ENCODE measurements around the gene SYVN1. TPM values are rescaled to one million over a fixed set of nuclear protein-coding genes. Genes with fewer than 3 reads are reported as not detected.

SYVN1 gene
- total RNA-seq, 1 experiment from 2014 or later: 45.9 TPM

DNA sequence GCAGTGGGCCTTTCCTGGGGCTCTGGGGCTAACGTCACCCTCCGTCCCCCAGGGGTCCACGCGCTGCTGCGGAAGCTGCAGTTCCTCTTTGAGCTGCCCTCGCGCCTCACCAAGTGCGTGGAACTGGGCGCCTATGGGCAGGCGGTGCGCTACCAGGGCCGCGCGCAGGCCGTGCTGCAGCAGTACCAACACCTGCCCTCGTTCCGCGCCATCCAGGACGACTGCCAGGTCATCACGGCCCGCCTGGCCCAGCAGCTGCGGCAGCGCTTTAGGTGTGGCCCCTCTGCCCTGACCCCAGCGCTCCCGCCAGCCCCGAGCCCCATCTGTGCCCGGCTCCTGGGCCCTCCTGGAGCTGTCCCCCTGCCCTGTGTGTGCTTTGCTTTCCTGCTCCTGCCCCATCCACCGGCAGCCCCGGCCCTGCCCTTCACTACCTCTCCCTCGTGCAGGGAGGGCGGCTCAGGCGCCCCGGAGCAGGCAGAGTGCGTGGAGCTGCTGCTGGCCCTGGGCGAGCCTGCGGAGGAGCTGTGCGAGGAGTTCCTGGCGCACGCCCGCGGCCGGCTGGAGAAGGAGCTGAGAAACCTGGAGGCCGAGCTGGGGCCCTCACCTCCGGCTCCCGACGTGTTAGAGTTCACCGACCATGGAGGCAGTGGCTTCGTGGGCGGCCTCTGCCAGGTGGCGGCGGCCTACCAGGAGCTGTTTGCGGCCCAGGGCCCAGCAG is 26.4 kb downstream of the SYVN1 start:
- BruUV-seq (replicated peaks): no TSS peak
- no peaks in the 10 kb centered on the region for H3K9me3 ChIP-seq (ENCODE audit: control insufficient read depth in 1 of 2, insufficient read depth in 1 of 2, low read depth in 1 of 2, low read length in 2 of 2)
- DNase-seq (ENCODE audit: low read depth, low spot score) (no peak), ATAC-seq (no peak)
- H2AFZ ChIP-seq (ENCODE audit: low read depth, low read length, poor library complexity, severe bottlenecking): no peak overlapping the region
- peaks cover 11 to 24% of the 10 kb centered on the region in 2 experiments for H3K4me1 ChIP-seq (ENCODE audit: control insufficient read depth in 1 of 2, insufficient read depth in 2 of 2, low read length in 2 of 2)
- ChIA-PET CTCF (interaction anchor here (1.0 to 1.3 kb wide), 2 partner anchors 11 to 14 kb away, joined by 3 read pairs; partner anchors contain the start of genes FAU and MRPL49), POLR2A (no interaction called here), RAD21 (ENCODE audit: low non-redundant PET in 1 of 2, low total read pairs in 2 of 2, uncharacterized antibody in 2 of 2, unreplicated experiment in 2 of 2) (no interaction called here)
- H3K27ac ChIP-seq (ENCODE audit: low read depth, low read length): no peak overlapping the region
- no peaks in the 10 kb centered on the region for H4K20me1 ChIP-seq (ENCODE audit: insufficient read depth)
- H3K79me2 ChIP-seq (ENCODE audit: insufficient read depth, low read length): peaks cover 12% of the 10 kb centered on the region; the same call in 1 of the 2 replicates
- H3K36me3 ChIP-seq (ENCODE audit: control insufficient read depth in 1 of 2, insufficient read depth in 2 of 2, low read length in 2 of 2): no peaks in the 10 kb centered on the region
- TF ChIP-seq ZNF274 (IDR thresholded peaks at IDR 0.05; ENCODE audit: low read depth, low read length) (no peak), JUND (IDR thresholded peaks at IDR 0.05) (no peak), EZH2 (IDR thresholded peaks at IDR 0.05) (no peak), TCF7L2 (IDR thresholded peaks at IDR 0.05; ENCODE audit: borderline replicate concordance, extremely low read depth, insufficient read depth, insufficient read length) (no peak)
- TF ChIP-seq, protein P1, sequence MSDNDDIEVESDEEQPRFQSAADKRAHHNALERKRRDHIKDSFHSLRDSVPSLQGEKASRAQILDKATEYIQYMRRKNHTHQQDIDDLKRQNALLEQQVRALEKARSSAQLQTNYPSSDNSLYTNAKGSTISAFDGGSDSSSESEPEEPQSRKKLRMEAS (IDR thresholded peaks at IDR 0.05): no peak
- H3K4me3 ChIP-seq (replicated peaks in 1 of 2; ENCODE audit: low read depth in 1 of 2, low read length in 2 of 2): no peak overlapping the region
- intact Hi-C loops (cut with micrococcal nuclease): no loop called here
- H3K9me2 ChIP-seq (ENCODE audit: insufficient read depth): no peaks in the 10 kb centered on the region
- H3K27me3 ChIP-seq (ENCODE audit: insufficient read depth, low read length): no peaks in the 10 kb centered on the region
- H3K9ac ChIP-seq (ENCODE audit: low read length): no peak overlapping the region
- no peak overlapping the region for H3K4me2 ChIP-seq (ENCODE audit: low read length)

DNA sequence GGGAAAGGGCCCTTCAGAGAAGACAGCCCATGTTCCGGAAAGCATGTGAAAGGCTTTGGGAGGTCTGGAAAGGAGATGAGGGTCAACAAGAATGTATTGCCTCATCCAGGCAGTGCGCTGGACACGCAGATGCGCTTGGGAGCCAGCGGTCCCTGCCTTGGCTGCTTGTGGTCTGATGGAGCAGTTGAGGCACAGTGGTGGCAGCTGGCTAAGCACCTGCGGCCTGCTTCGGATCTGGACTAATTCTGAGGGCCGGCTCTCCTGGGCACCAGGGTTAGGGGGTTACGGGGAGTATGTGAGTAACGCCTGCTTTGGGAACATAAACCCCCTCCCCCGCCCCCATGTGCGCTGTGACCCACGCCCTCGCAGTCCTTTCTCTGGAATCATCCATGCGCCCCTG is 27.2 kb downstream of the SYVN1 start:
- POLR2A ChIA-PET: no interaction called here
- Histone ChIP-seq H3K27ac (ENCODE audit: low read depth, low read length) (no peak overlapping the region), H3K27me3 (ENCODE audit: insufficient read depth, low read length) (no peaks in the 10 kb centered on the region), H3K9ac (ENCODE audit: low read length) (no peak overlapping the region), H4K20me1 (ENCODE audit: insufficient read depth) (no peaks in the 10 kb centered on the region), H3K9me3 (ENCODE audit: control insufficient read depth in 1 of 2, insufficient read depth in 1 of 2, low read depth in 1 of 2, low read length in 2 of 2) (no peaks in the 10 kb centered on the region), H3K4me2 (ENCODE audit: low read length) (no peak overlapping the region), H3K79me2 (ENCODE audit: insufficient read depth, low read length) (peaks cover 16% of the 10 kb centered on the region), H2AFZ (ENCODE audit: low read depth, low read length, poor library complexity, severe bottlenecking) (no peak overlapping the region), H3K9me2 (ENCODE audit: insufficient read depth) (no peaks in the 10 kb centered on the region), H3K36me3 (ENCODE audit: control insufficient read depth in 1 of 2, insufficient read depth in 2 of 2, low read length in 2 of 2) (no peaks in the 10 kb centered on the region), H3K4me1 (ENCODE audit: control insufficient read depth in 1 of 2, insufficient read depth in 2 of 2, low read length in 2 of 2) (peaks cover 11 to 15% of the 10 kb centered on the region in 2 experiments), H3K4me3 (replicated peaks in 1 of 2; ENCODE audit: low read depth in 1 of 2, low read length in 2 of 2) (no peak overlapping the region)
- CTCF ChIA-PET: no interaction called here
- RAD21 ChIA-PET (ENCODE audit: low non-redundant PET in 1 of 2, low total read pairs in 2 of 2, uncharacterized antibody in 2 of 2, unreplicated experiment in 2 of 2): no interaction called here
- BruUV-seq (replicated peaks): no TSS peak
- DNase-seq (ENCODE audit: low read depth, low spot score) (no peak), ATAC-seq (no peak)
- intact Hi-C loops (cut with micrococcal nuclease): no loop called here
- no peak for TF ChIP-seq YY1 (IDR thresholded peaks at IDR 0.05; ENCODE audit: extremely low read depth, insufficient replicate concordance, low read depth, low read length)
- TF ChIP-seq SP1 (IDR thresholded peaks at IDR 0.05; ENCODE audit: low read depth): no peak
- TF ChIP-seq, protein P2, sequence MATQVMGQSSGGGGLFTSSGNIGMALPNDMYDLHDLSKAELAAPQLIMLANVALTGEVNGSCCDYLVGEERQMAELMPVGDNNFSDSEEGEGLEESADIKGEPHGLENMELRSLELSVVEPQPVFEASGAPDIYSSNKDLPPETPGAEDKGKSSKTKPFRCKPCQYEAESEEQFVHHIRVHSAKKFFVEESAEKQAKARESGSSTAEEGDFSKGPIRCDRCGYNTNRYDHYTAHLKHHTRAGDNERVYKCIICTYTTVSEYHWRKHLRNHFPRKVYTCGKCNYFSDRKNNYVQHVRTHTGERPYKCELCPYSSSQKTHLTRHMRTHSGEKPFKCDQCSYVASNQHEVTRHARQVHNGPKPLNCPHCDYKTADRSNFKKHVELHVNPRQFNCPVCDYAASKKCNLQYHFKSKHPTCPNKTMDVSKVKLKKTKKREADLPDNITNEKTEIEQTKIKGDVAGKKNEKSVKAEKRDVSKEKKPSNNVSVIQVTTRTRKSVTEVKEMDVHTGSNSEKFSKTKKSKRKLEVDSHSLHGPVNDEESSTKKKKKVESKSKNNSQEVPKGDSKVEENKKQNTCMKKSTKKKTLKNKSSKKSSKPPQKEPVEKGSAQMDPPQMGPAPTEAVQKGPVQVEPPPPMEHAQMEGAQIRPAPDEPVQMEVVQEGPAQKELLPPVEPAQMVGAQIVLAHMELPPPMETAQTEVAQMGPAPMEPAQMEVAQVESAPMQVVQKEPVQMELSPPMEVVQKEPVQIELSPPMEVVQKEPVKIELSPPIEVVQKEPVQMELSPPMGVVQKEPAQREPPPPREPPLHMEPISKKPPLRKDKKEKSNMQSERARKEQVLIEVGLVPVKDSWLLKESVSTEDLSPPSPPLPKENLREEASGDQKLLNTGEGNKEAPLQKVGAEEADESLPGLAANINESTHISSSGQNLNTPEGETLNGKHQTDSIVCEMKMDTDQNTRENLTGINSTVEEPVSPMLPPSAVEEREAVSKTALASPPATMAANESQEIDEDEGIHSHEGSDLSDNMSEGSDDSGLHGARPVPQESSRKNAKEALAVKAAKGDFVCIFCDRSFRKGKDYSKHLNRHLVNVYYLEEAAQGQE (IDR thresholded peaks at IDR 0.05; ENCODE audit: low read depth): no peak
- TF ChIP-seq, protein P3, sequence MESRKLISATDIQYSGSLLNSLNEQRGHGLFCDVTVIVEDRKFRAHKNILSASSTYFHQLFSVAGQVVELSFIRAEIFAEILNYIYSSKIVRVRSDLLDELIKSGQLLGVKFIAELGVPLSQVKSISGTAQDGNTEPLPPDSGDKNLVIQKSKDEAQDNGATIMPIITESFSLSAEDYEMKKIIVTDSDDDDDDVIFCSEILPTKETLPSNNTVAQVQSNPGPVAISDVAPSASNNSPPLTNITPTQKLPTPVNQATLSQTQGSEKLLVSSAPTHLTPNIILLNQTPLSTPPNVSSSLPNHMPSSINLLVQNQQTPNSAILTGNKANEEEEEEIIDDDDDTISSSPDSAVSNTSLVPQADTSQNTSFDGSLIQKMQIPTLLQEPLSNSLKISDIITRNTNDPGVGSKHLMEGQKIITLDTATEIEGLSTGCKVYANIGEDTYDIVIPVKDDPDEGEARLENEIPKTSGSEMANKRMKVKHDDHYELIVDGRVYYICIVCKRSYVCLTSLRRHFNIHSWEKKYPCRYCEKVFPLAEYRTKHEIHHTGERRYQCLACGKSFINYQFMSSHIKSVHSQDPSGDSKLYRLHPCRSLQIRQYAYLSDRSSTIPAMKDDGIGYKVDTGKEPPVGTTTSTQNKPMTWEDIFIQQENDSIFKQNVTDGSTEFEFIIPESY (IDR thresholded peaks at IDR 0.05; ENCODE audit: extremely low read depth, insufficient replicate concordance, low read length): no peak
- TF ChIP-seq ELF1 (IDR thresholded peaks at IDR 0.05; ENCODE audit: borderline replicate concordance, low read depth): no peak
- no peak for TF ChIP-seq POLR2AphosphoS5 (IDR thresholded peaks at IDR 0.05; ENCODE audit: low read depth, low read length)
- no peak for TF ChIP-seq ZFX (IDR thresholded peaks at IDR 0.05)
- no peak for TF ChIP-seq RAD21 (IDR thresholded peaks at IDR 0.05; ENCODE audit: low read depth)
- TF ChIP-seq ZNF274 (IDR thresholded peaks at IDR 0.05; ENCODE audit: low read depth, low read length): no peak
- TF ChIP-seq, protein P1 (IDR thresholded peaks at IDR 0.05): no peak
